LNCAP (cell line): ENCODE measurements around the gene MTREX.

Experiments
- TF ChIP-seq, protein P1 (sequence below): fragments of 450-650 bp; IDR thresholded peaks from 2 replicates; pipeline ENCODE4 v1.5.1; 2017; ENCODE audit warnings: mild to moderate bottlenecking

MTREX gene

DNA sequence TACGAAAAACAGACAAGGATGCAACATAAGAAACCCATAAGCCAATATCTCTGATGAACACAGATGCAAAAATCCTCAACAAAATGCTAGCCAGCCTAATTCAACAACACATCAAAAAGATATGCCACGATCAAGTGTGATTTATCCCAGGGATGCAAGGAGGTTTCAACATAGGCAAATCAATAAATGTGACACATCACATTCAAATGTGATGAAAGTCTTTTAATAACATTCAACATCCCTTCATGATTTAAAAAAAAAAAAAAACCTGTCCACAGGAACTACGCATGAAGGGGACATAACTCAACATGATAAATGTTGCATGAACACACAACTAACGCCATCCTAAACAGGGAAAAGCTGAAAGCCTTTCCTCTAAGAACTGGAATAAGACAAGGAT, 124.8 kb downstream of the MTREX start:
- TF ChIP-seq, protein P1, sequence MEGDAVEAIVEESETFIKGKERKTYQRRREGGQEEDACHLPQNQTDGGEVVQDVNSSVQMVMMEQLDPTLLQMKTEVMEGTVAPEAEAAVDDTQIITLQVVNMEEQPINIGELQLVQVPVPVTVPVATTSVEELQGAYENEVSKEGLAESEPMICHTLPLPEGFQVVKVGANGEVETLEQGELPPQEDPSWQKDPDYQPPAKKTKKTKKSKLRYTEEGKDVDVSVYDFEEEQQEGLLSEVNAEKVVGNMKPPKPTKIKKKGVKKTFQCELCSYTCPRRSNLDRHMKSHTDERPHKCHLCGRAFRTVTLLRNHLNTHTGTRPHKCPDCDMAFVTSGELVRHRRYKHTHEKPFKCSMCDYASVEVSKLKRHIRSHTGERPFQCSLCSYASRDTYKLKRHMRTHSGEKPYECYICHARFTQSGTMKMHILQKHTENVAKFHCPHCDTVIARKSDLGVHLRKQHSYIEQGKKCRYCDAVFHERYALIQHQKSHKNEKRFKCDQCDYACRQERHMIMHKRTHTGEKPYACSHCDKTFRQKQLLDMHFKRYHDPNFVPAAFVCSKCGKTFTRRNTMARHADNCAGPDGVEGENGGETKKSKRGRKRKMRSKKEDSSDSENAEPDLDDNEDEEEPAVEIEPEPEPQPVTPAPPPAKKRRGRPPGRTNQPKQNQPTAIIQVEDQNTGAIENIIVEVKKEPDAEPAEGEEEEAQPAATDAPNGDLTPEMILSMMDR: no peak

DNA sequence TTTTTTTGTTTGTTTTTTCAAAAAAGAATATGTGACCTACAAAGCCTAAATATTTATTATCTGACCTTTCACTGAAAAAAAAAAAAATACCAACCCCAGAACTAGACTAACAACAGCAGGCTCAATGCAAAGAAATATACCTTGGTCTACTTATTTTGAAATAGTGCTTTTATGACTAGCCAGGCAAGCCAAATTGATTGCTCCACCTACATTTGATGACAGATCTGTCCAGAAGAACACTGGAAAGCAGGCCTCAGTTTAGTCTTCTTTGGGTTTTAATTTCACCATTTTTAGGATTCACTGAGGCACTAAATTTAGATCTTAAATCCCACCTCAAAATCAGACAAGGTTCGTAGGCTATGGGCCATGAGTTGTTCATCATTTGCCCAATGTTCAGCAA, 129.7 kb downstream of the MTREX start:
- TF ChIP-seq, protein P1: no peak

DNA sequence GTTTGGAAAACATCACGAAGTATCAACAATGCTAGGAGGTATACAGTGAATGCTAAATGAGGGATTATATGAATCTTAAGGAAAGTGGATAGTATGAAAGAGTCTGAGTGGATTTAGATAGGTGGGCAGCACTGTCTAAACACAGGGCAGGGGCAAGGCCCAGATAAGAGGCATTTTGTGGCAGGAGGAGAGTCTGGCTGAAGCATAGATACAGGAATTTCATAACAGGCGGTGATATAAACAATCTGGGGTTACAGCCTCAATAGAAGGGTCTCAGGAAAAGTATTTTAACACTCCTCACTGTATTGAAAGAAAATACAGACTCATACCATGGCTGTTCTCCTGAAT, 130.0 kb downstream of the MTREX start:
- TF ChIP-seq, protein P1: no peak

DNA sequence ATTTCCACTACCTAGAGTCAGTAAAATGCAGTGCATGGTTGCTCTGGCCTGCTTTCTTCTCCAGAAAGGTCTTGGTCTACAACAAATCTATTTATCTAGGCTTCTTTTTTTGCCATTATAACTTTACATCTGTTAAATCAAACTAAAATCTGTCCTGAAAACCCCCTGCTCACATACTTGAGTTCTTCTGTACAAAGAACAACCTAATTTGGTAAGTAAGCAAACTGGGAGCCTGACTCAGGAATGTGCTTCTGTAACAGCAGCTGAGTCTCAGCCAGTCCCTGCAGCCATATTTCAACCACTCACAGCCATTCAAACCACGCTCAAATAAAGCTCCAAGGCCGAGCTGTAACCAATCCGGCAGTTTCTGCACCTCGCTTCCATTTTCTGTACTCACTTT, 131.2 kb downstream of the MTREX start:
- TF ChIP-seq, protein P1: no peak

DNA sequence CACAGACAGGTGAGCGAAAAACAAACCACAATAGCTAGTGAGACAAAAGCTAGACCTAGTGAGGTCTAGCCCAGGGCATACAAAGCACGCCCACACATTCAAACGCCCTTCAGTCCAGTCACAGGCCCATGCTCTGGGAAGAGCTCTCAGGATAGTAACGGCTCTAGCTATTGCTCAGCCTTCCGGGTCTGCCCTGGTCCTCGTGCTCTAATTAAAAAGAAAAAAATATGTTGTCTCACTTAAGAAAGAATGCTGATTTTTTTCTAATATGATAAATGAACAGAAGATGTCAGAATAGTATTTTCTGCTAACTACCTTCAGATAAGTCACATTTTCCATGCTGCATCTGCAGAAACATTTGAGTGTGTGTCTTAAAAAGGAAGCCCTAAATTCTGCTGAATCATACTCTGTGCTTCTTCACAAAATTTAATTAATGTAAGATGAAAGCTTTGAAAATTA, 132.4 kb downstream of the MTREX start:
- TF ChIP-seq, protein P1: no peak

DNA sequence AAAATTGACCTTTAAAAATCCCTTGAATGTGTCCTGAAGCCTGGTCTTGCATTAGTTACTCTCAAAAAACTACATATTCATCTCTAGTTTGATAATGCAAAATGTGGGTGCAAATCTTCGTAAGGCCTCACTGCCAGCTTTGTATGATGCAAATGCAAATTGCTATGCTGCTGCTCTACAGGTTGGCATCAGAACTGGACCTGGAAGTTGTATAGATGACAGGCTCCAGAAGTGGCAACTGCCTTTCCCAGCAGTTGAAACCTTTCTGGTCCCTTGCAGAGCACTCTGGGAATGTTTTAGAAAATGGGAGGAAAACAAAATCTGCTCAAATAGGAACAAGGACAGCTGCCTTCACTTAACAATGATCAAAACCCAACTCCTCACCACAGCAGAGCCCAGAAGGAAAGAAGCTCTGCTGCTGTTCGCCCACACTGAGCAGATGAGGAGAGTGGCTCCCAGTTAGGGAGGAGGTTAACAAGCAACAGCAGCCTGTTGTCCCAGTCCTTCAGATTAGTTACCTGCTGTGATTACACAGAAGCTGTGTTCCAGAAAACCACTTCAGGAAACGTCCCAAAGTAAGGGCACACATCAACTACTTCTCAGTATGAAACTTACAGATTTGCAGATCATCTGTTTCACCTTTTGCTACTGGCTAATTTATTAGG, 133.4 kb downstream of the MTREX start:
- TF ChIP-seq, protein P1: no peak

DNA sequence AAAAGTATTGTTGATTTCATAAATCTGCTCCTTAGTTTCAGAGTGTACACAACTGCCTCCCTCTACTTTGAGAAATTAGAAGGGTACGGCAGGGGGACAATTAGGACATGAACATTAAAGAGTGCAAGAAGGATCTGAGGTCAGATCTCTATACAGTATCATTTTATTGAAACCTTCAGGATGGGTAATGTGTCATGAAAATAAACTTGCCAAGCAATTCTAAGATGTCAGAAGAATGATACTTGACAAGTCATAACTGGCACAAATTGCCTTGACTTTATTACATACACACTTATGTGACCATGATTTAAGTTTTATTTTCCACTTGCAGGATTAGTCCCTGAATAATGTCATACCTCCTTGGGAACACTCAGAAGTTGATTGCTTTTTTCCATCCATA, 134.2 kb downstream of the MTREX start:
- TF ChIP-seq, protein P1: no peak

DNA sequence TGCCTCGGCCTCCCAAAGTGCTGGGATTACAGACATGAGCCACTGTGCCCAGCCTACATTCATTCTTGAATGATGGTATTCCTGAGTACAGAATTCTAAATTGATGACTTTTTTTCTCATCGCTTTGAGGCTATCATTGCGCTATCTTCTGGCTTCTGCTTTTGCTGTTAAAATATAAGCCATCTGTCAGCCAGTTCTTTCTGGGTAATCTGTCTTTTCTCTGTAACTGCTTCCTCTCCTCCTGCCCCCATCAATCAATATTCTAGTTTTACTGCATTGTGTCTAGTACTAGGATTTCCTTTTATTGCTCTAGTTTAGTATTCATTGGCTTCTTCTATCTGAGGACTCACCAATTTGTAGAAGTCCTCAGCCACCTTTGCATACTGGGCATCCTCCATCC, 138.0 kb downstream of the MTREX start:
- TF ChIP-seq, protein P1: no peak
